Stimulated activated CD4-positive, alpha-beta T cell treated with anti-CD3 and anti-CD28 coated beads, TNF-alpha, amount 100 ng/mL, for 48 hours (primary cell): Measurements from ENCODE around the gene OR4X1.
"Not testable (repeated sequence)": the region's sequence is repeated elsewhere in the genome, so short reads cannot be mapped to it uniquely, and the experiment has no call there.

Experiments used
- DNase-seq, 3 donors: peaks; one replicate each; pipeline ENCODE4 v3.0.0-alpha.2; 2020; ENCODE audit warnings: low read depth in 3 of 3

OR4X1 gene, protein sequence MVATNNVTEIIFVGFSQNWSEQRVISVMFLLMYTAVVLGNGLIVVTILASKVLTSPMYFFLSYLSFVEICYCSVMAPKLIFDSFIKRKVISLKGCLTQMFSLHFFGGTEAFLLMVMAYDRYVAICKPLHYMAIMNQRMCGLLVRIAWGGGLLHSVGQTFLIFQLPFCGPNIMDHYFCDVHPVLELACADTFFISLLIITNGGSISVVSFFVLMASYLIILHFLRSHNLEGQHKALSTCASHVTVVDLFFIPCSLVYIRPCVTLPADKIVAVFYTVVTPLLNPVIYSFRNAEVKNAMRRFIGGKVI

DNA sequence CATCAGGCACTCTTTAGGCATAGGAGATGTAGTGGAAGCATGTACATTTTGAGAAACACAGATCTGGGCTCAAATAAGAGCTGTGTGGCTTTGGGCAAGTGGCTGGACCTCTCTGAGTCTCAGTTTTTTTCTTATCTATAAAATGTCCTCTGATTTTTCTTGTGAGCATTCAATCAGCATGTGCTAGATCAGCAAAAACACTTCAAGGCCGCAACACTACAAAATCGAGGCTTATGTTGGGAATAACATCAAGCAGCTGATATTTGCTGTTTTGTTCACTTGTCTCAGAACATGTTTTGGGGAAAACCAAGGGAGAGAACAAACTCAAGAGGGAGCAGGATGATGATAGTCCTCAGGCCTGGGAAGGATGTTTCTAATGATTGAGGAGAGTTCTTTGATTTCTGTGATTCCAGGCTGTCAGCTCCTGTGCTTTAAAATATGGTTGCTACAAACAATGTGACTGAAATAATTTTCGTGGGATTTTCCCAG, at the start of gene OR4X1:
Gene OR4X1 (plus strand): TSS at position 439 of the 489 bp plus-strand sequence. CDS start 0 bp downstream, at position 439.
- no peak for DNase-seq

DNA sequence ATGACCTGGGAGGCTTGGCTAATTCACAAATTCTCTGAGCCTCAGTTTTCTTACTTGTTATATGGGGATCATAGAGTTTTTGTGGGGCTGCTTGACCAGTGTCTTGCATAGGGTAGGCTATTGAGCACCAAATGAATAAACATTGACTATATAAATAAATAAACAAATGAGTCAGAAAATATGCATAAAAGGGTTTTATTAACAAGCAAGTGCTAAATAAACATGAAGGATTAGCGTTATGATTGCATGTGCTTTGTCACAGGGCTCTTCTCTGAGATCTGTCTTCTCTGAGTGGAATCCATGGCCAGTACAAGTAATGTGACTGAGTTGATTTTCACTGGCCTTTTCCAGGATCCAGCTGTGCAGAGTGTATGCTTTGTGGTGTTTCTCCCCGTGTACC, 47.2 kb upstream of the OR4X1 start, which contains the start of gene OR4B1:
Gene OR4B1 (plus strand): TSS at position 301 of the 400 bp plus-strand sequence. CDS start 0 bp downstream, at position 301.
- no peak for DNase-seq

GRCh38 chr11:48228761-48229160, 34.9 kb upstream of the OR4X1 start:
- DNase-seq, result no peak

- not testable (repeated sequence) for DNase-seq
Measured at GRCh38 chr11:48230057-48230456, 33.6 kb upstream of the OR4X1 start.

GRCh38 chr11:48237727-48238126, 25.9 kb upstream of the OR4X1 start:
- no peak for DNase-seq

DNA sequence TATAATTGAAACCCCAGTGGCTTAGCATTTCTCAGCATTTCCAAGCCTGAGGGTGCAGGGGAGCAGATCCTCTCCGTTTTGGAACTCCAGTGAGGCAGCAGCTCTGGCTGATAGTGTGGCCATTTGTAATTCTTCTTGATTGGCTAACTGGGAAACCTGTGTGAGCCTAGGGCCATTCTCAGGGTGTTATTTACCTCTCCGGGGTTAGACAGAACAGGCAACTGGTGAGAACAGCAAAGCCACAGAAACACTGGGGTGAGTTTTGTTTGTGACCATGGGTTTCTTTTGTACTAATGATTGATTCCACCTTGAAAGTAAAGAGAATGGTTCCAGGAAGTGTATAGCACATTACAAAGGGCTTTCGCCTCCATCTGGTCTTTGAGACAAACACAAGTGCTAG, 21.2 kb upstream of the OR4X1 start:
- no peak for DNase-seq

DNA sequence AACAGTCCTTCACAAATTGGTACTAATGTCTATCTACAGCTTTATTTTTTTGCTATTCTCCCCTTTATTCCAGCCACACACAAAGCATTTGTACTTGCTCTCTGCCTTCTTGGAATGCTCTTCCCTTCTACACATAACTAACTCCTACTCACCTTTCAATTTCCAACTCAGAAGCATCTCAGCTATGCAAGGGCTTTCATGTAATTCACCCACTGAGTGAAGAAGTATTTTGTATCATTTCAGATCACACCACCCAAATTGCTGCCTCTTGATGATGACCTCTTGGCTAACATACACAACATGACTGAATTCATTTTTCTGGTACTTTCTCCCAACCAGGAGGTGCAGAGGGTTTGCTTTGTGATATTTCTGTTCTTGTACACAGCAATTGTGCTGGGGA, 18.9 kb upstream of the OR4X1 start, which contains the start of gene OR4X2:
Gene OR4X2 (plus strand): TSS at position 301 of the 400 bp plus-strand sequence. CDS start 0 bp downstream, at position 301.
- no peak for DNase-seq

GRCh38 chr11:48248902-48249301, 14.8 kb upstream of the OR4X1 start:
- no peak for DNase-seq

DNA sequence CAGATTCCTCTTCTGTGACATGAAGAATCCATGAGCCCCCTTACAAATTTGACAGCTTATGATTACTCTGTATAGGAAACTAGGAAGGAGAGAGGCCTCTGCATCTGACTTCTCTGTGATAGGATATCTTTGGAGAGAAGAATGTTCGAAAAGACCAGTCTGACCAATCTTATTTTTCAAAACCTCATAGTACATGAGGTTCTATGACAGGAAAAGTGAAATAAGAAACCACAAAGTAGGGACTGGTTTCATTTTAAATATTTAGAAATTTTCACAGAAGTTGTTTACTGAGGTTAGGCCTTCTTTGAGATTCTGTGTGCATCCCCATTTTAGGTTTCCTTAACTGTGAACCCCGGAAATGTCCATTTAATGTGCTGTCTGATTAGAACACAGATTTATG, 2.1 kb upstream of the OR4X1 start:
- no peak for DNase-seq

- no peak for DNase-seq
Measured at GRCh38 chr11:48270621-48271020, 7.0 kb downstream of the OR4X1 start.

DNA sequence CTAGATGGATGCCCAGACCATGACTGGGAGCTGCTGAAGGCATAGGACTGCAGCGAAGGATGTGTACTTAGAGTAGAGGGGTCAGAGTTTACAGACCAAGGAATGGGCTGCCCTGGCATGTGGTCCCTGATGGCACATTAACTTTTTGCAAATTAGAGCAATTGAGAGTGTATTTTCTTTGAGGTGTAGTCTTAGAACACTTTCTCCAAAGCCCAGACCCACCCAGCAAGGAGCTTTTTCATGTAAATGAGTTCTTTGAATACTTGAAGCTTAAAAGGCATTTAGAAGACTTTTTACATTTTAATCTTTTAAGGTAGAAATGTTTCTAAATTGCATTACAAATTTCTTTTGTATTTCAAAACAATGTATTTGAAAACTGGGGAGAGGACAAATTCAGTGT, 8.9 kb downstream of the OR4X1 start:
- DNase-seq, result no peak

DNA sequence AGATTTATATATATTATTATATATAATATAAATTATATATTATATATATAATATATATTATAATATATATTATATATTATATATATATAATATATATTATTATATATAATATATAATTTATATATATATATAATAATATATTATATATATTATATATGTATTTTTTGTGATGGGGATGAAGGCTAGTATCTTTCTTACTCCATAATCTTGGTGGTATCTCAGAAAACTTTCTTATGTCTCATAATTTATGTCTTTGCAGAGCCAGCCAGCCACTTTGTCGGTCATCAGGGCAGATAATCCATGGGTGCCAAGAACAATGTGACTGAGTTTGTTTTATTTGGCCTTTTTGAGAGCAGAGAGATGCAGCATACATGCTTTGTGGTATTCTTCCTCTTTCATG, 42.3 kb downstream of the OR4X1 start, which contains the start of gene OR4S1:
Gene OR4S1 (plus strand): TSS at position 301 of the 400 bp plus-strand sequence. CDS start 0 bp downstream, at position 301.
- DNase-seq, result no peak

GRCh38 chr11:48307760-48308386, 44.2 kb downstream of the OR4X1 start:
- DNase-seq, result peak; percentile 52 to 59 (median 57)

GRCh38 chr11:48313590-48313989, 49.9 kb downstream of the OR4X1 start:
- DNase-seq, result not testable (repeated sequence)
